BE2C (cell line): ENCODE measurements around the gene ERFL.

ENCODE experiments used
- DNase-seq: peaks from one replicate; pipeline ENCODE4 v3.0.0-alpha.2; 2020
- H3K27me3 ChIP-seq: fragments of 250-450 bp; sonication (Bioruptor Pico); 2 replicates; pipeline ENCODE4 v1.5.1; 2020; ENCODE audit warnings: mild to moderate bottlenecking
- H3K36me3 ChIP-seq: fragments of 250-450 bp; sonication (Bioruptor Pico); 2 replicates; pipeline ENCODE4 v1.5.1; 2020; ENCODE audit warnings: mild to moderate bottlenecking
- H3K4me1 ChIP-seq: fragments of 250-450 bp; sonication (Bioruptor Pico); 2 replicates; pipeline ENCODE4 v1.5.1; 2020
- H3K4me3 ChIP-seq: 2 replicates; pipeline ENCODE4 v1.5.1; 2011; ENCODE audit warnings: low read depth, low read length
- H3K9me3 ChIP-seq: fragments of 250-450 bp; sonication (Bioruptor Pico); 2 replicates; pipeline ENCODE4 v1.5.1; 2020
- CTCF ChIP-seq: IDR thresholded peaks from 2 replicates; pipeline ENCODE4 v1.5.1; 2012; ENCODE audit warnings: mild to moderate bottlenecking, low read depth, low read length

Gene ERFL

GRCh38 chr19:41930322-41930722, 2.1 kb upstream of the ERFL start:
- no peaks in the 10 kb centered on the region for H3K4me1 ChIP-seq
- DNase-seq: no peak
- no peak for TF ChIP-seq CTCF

GRCh38 chr19:41929536-41930071, 1.4 kb upstream of the ERFL start:
- peaks cover 77% of the 10 kb centered on the region for H3K27me3 ChIP-seq
- H3K4me3 ChIP-seq: no peak overlapping the region
- TF ChIP-seq CTCF: no peak

More at GRCh38 chr19:41930322-41930722, 2.1 kb upstream of the ERFL start:
- H3K27me3 ChIP-seq: peaks cover 83% of the 10 kb centered on the region
- no peak overlapping the region for H3K4me3 ChIP-seq
- H3K36me3 ChIP-seq: no peaks in the 10 kb centered on the region
- H3K9me3 ChIP-seq: no peaks in the 10 kb centered on the region; the same call in 1 of the 2 replicates

GRCh38 chr19:41928754-41929535, 696 bp upstream of the ERFL start:
- no peaks in the 10 kb centered on the region; the same call in 1 of the 2 replicates for H3K9me3 ChIP-seq
- no peak for TF ChIP-seq CTCF
- no peaks in the 10 kb centered on the region for H3K4me1 ChIP-seq
- no peak for DNase-seq
- H3K4me3 ChIP-seq: no peak overlapping the region
- peaks cover 71% of the 10 kb centered on the region for H3K27me3 ChIP-seq
- no peaks in the 10 kb centered on the region for H3K36me3 ChIP-seq

More at GRCh38 chr19:41929536-41930071, 1.4 kb upstream of the ERFL start:
- Histone ChIP-seq H3K4me1 (no peaks in the 10 kb centered on the region), H3K9me3 (no peaks in the 10 kb centered on the region; the same call in 1 of the 2 replicates), H3K36me3 (no peaks in the 10 kb centered on the region)
- DNase-seq: no peak

- Histone ChIP-seq H3K4me1 (no peaks in the 10 kb centered on the region), H3K4me3 (no peak overlapping the region), H3K27me3 (peaks cover 60% of the 10 kb centered on the region), H3K9me3 (no peaks in the 10 kb centered on the region; the same call in 1 of the 2 replicates), H3K36me3 (no peaks in the 10 kb centered on the region)
- no peak for TF ChIP-seq CTCF
- DNase-seq: no peak
Measured at GRCh38 chr19:41927497-41928192, 604 bp downstream of the ERFL start.

GRCh38 chr19:41926763-41927496, 1.3 kb downstream of the ERFL start:
- H3K4me1 ChIP-seq: no peaks in the 10 kb centered on the region

More at GRCh38 chr19:41926763-41927496, 1.3 kb downstream of the ERFL start:
- TF ChIP-seq CTCF: no peak
- H3K4me3 ChIP-seq: no peak overlapping the region
- DNase-seq: no peak
- no peaks in the 10 kb centered on the region; the same call in 1 of the 2 replicates for H3K9me3 ChIP-seq
- H3K36me3 ChIP-seq: no peaks in the 10 kb centered on the region
- peaks cover 53% of the 10 kb centered on the region for H3K27me3 ChIP-seq
